Kasumi-1 (cell line): ENCODE measurements around the gene SIRT7.

Experiments
- DNase-seq, 2 experiments: peaks; one replicate each; lab custom pipeline; 2025; lab: John Stamatoyannopoulos, UW

Gene SIRT7, protein sequence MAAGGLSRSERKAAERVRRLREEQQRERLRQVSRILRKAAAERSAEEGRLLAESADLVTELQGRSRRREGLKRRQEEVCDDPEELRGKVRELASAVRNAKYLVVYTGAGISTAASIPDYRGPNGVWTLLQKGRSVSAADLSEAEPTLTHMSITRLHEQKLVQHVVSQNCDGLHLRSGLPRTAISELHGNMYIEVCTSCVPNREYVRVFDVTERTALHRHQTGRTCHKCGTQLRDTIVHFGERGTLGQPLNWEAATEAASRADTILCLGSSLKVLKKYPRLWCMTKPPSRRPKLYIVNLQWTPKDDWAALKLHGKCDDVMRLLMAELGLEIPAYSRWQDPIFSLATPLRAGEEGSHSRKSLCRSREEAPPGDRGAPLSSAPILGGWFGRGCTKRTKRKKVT

GRCh38 chr17:81917565-81918332 is at the start of gene SIRT7:
Gene SIRT7, minus strand, starts transcription at chr17:81918176. Its CDS starts 45 bp downstream, at chr17:81918131.
- peak; percentile 85 to 89 for DNase-seq

GRCh38 chr17:81967244-81967532 is 49.2 kb upstream of the SIRT7 start:
- no peak for DNase-seq

DNA sequence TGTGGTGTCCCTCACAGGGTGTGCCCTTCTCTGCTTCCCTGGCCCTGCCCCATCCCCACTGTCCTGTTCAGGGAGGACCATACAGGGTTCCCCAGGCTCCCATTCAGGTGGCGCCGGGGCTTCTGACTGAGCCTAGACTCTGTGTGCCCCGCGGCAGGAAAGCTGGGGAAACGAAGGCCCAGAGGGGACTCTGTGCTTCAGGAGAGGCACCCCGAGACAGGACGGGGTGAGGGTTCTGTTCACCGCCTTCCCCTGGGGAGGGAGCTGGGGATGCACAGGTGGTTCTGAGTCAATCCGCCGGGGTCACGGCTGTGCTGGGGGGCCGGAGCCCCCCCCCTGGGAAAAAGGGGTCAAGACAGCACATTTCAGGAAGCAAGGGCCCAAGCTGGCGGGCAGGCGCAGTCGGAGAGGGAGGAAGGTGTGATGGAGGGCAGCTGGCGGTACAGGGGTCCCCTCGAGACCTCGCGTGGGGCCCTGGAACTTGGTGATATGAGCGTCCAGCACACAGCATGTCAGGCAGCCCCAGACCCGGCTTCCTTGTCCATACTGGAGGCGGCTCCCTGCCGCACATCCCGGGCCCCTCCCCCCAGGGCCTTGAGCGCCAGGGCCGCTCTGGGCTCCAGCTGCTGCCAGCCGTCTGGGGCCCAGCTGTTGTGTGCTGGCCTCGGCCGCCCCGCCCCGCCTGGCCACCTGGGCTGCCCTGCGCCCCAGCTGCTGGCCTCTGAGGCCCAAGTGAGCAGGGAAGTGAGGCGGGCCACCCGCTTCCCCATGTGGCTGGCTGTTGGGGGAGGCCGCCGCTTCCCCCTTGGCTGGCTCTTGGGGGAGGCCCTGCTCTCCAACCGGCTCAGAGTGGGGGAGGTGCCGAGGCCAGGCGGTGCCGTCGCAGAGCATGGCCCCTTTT is 48.6 kb upstream of the SIRT7 start:
- peak; percentile 71 to 85 for DNase-seq

DNA sequence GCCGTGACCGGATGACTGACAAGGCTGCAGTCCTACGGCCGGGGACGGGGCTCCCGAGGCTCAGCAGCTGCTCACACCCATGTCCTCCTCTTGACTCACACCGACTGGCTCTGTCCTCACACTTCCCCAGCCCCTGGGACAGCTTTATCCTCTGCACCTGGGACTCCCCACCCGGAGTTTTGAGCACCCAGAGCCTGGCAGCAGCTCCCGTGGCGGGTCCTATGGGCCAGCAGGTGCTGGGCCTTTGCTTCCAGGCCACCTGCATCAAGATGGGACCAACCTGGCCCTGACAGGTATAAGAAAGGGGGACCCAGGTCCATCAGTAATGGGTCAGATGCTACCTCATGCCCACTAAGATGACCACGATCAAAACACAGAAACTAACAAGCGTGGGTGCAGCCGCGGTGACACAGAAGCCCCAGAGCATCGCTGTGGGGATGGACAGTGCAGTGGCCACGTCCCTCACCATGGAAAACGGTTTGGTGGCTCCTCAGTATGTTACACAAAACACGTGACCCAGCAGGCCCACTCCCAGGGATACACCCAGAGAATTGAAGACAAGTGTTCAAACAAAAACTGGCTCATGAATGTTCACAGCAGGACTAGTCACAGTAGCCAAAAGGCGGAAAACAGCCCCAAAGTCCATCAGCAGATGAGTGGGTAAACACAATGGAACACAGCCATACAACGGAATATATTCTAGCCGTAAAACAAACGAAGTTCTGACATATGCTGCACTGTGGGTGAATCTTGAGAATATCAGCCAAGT is 46.3 kb upstream of the SIRT7 start:
- DNase-seq: no peak

DNA sequence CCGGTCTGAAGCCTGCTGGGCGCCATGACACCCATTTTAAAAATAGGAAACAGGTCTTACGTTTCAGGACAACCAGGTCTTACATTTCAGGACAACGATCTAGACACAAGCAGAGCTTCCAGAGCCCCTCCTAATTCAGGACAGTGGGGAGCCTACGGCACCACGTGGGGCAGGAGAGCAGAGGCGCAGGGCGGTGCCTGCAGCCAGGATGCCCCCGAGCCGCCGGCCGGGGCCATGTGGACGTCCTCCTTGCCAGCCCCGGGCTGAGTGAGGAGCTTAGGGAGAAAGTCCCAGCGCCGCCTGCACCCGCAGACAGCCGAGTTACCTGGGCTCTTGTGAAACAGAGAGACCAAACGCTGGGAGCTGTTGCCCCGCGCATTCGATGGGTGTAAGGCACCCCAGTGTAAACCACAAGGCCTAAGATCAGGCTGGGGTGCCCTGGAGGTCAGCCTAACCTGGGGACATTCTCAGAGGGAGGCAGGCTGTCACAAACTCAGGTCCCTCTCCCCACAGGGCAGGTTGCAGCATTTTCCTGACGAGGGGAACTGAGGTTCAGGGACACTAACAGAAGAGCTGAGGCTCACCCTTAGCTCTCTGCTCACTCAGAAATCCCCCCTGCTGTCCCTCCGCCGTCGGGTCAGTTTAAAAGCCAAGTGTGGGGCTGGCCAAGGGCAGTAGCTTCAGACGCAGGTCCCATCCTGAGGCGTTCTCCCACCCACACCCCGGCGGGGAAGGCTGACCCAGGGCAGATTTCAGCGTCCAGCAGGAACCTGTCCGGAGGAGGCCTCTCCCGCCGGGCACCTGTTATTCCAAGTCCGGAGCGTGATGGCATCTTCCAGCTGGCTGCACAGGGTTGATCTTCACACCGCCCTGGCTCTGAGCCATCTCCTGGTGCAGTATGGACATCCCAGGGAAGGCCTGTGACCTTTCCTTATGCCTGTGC is 44.8 kb upstream of the SIRT7 start:
- no peak for DNase-seq

DNA sequence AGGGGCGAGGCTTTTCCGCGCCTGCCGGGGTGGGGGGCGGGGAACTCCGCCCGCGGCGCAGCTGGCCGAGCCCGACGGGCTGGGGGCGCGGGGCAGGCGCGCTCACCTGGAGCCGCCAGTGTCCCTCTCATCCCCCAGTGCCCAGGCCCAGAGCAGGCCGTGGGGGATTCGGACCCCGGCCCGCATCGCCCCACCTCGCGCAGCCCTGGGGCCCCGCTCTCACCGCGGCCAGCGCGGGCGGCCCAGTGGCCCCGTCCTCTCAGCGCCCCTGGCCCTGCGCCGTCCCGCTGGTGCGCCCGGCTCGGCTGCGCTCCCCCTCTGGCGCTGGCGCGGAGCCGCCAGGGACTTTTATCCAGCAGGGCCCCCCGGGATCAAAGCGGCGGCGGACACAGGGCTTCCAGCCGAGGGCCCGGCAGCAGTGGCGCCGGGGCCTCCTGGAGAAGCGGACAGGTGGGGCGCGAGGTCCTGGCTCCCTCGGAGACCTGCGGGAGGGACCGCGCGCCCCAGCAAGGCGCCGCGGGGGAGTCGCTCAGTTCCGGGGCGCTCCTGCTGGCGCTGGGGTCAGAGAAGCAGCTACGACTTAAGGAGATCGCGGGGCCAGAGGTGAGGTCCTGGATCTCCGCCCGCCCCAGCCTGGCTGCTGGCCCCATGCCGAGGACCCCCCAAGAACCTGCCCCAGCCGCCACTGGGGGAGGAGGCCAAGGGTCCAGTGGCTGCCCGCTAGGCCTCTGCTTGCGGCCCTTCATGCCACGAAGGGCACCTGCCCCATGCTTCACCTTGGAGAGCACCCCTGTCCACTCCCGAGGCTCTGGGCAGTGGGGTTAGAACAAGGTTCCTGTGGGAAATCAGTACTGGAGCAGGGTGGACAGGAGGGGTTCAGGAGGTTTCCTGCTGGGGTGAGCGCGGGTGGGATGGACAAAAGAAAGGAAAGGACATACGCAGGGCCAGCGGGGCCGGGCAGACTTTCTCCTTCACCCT is 43.8 kb upstream of the SIRT7 start:
- DNase-seq: no peak

DNA sequence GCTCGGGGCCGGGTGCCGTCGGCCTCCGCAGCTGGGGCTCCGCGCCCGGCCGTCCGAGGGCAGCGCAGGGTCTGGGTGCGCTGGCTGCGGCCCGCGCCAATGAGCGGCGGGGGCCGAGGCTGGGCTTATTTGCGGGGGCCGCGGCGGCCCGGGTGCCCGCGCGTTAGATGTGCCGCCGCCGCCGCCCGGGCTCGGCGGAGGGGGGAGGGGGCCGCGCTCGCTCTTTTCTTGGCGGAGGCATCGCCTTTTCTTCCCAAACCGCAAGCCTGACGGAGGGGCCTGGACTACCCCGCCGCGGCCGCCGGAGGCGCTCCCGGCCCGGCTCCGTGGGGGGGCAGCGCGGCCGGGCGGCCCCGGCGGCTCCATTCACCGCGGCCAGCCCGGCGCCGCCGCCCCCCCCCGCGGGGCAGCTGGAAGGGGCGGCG is 43.1 kb upstream of the SIRT7 start, which contains the start of gene NOTUM:
Gene NOTUM (minus strand): TSS at position 101 of the 425 bp plus-strand sequence. CDS start 278 bp downstream, outside the sequence.
- DNase-seq: no peak

- no peak for DNase-seq
Measured at GRCh38 chr17:81960130-81960958, 42.4 kb upstream of the SIRT7 start.

- DNase-seq: peak in 1 of 2 experiments; percentile 29
Measured at GRCh38 chr17:81959362-81960129, 41.6 kb upstream of the SIRT7 start.

- peak in 1 of 2 experiments; percentile 23 for DNase-seq
Measured at GRCh38 chr17:81958633-81959342, 40.8 kb upstream of the SIRT7 start.

DNA sequence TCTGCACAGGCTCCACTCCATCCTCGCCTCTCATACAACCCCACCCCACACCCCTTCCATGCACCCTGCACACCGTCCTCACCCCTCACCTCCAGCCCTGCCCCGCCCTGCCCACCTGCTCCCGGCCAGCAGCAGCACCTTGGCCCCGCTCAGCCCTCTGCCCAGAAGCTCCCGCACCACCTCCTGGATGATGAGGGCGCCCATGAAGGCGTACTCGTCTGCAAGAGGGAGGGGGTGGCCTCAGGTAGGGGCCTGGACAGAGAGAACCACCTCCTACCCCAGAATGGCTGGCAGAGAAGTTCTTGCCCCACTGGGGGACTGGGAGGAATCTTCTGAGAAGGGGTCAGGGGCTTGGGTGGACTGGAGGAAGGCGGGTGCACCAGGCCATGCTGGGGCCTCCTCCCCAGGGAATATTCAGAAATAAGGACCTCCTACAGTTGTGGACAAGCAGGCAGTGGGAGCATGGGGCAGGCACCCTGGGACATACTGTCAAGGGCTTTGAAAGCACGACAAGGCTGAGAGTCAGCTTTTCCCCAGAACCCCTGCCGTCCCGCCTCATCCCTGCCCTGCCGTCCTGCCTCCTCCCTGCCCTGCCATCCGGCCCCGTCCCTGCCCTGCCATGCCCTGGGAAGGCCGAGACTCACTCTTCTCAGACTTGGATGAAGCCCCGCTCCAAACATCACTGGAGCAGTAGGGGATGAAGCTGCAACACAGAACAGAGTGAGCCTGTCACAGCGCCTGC is 39.9 kb upstream of the SIRT7 start:
- DNase-seq: no peak

DNA sequence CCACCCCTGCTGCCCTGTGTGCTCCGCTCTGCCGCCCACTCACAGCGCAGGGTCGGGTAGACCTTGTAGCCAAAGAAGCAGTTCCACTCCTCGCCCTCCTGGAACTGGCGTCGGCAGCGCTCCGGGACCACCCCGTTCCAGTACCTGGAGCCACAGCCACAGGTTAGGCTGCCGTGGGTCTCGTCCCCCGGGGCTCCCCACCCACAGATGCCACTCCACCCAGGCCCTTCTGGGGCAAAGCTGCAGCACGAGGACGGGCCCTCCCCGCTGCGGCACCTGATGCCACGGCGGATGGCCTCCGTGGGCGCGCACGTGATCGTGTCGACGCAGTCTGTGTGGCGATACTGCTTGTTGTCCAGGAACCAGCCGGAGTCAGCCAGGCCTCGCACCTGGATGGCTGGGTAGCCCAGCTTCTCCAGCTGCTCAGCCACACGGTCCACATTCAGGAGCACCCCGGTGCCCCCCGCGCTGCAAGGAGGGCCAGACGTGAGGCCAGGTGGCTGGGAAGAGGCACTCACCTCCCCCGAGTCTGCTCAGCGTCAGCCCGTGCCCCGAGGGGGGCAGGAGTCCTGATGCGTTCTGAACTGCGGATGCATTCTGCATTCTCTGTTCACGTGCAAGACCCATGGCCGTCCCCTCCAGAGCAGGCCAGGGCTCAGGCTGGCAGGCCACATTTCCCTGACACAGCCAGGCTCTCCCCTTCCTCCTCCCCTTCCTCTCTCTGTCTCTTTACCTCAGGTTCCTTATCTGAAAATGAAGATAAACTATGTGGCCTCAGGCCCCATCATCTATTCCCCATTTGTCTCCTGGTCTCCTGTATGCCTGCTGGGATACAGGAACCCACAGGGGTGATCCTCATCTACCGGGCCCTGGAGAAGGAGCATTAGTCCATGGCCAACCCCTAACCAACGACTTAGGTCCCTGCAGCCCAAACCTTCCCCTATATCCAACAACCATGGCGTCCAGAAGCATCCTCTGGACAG is 38.9 kb upstream of the SIRT7 start:
- no peak for DNase-seq

DNA sequence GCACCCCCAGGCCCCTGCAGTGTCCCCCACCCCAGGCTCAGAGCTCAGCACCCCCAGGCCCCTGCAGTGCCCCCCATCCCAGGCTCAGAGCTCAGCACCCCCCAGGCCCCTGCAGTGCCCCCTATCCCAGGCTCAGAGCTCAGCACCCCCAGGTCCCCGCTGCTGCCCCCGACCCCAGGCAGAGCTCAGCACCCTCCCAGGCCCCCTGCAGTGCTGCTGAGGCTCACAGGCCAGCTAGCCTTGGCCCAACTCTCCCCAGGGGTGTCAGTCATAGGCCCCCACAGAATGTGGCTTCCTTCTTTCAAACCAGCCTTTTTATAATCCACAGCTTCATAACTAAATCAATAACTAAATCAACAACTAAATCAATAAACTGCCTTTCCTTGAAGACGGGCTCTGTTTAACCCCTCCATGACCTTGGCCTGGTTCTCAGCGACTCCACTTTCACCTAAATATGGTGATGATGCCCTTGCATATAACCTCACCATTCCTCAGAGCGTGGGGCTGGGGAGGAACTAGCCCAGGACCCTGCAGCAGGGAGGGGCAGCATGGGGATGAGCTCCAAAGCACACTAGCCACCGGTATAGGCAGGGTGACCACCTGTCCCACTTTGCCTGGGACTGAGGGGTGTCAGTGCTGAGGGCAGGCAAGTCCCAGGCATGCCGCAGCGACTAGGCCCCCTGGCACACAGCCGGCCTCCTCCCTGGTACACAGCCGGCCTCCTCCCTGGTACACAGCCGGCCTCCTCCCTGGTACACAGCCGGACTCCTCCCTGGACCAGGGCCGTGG is 38.0 kb upstream of the SIRT7 start:
- DNase-seq: no peak
